Thyroid gland (tissue), 4 donors: Measurements from ENCODE around the gene SLC45A1. TPM values are rescaled to one million over a fixed set of nuclear protein-coding genes. Genes with fewer than 3 reads are reported as not detected.

ENCODE experiments used
- DNase-seq, 2 donors: peaks; one replicate each; pipeline ENCODE4 v3.0.0-alpha.2; 2019
- H3K27ac ChIP-seq, 3 donors: fragments of 200-600 bp; sonication (generic); 1 replicate in 2 of 3; 2 replicates in 1 of 3; pipeline ENCODE4 v1.5.1; 2016 to 2019; ENCODE audit warnings: mild to moderate bottlenecking in 1 of 3, moderate library complexity in 1 of 3
- H3K27me3 ChIP-seq: fragments of 200-600 bp; sonication (generic); one replicate; pipeline ENCODE4 v1.5.1; 2019
- H3K36me3 ChIP-seq, 2 donors: fragments of 200-600 bp; sonication (generic); one replicate each; pipeline ENCODE4 v1.5.1; 2016 to 2019
- H3K4me1 ChIP-seq, 2 donors: fragments of 200-600 bp; sonication (generic); one replicate each; pipeline ENCODE4 v1.5.1; 2017 to 2019
- H3K4me3 ChIP-seq, 3 donors: fragments of 200-600 bp; sonication (generic); replicated peaks in 1 of 3; 1 replicate in 2 of 3; 2 replicates in 1 of 3; pipeline ENCODE4 v1.5.1; 2016; ENCODE audit warnings: mild to moderate bottlenecking in 1 of 3
- H3K9me3 ChIP-seq: fragments of 200-600 bp; sonication (generic); one replicate; pipeline ENCODE4 v1.5.1; 2017
- CTCF ChIP-seq, 6 experiments: fragments of 200-600 bp in 3 of 6; fragments of 450-650 bp in 3 of 6; sonication (generic) in 3 of 6; IDR thresholded peaks; one replicate each; pipeline ENCODE4 v1.5.1; 2016 to 2019; ENCODE audit warnings: antibody characterized with exemption in 6 of 6, mild to moderate bottlenecking in 2 of 6, inconsistent platforms in 1 of 6, moderate library complexity in 1 of 6
- POLR2A ChIP-seq, 2 donors: fragments of 450-650 bp; IDR thresholded peaks; one replicate each; pipeline ENCODE4 v1.6.1; 2017; ENCODE audit warnings: antibody characterized with exemption in 2 of 2, mild to moderate bottlenecking in 2 of 2, moderate library complexity in 1 of 2
- WGBS, 2 donors: methylation state at CpG; one replicate each; pipeline ENCODE4 v1.1.5; 2017; 5-methylcytosine and 5-hydroxymethylcytosine counted together
- intact Hi-C: fragments of 100-400 bp; cut with DNase I; formaldehyde crosslinking; loops from one replicate; pipeline ENCODE4 v1.15.1; 2023
- total RNA-seq, 4 donors: library from RNA; depleted of rRNA; stranded (reverse); fragments of >200 nt; gene quantifications; one replicate each; pipeline ENCODE4 v1.2.3, GENCODE V29; 2016

SLC45A1 gene
- total RNA-seq, 4 donors from 2014 or later: 1.6 to 4.8 (median 3.0) TPM

DNA sequence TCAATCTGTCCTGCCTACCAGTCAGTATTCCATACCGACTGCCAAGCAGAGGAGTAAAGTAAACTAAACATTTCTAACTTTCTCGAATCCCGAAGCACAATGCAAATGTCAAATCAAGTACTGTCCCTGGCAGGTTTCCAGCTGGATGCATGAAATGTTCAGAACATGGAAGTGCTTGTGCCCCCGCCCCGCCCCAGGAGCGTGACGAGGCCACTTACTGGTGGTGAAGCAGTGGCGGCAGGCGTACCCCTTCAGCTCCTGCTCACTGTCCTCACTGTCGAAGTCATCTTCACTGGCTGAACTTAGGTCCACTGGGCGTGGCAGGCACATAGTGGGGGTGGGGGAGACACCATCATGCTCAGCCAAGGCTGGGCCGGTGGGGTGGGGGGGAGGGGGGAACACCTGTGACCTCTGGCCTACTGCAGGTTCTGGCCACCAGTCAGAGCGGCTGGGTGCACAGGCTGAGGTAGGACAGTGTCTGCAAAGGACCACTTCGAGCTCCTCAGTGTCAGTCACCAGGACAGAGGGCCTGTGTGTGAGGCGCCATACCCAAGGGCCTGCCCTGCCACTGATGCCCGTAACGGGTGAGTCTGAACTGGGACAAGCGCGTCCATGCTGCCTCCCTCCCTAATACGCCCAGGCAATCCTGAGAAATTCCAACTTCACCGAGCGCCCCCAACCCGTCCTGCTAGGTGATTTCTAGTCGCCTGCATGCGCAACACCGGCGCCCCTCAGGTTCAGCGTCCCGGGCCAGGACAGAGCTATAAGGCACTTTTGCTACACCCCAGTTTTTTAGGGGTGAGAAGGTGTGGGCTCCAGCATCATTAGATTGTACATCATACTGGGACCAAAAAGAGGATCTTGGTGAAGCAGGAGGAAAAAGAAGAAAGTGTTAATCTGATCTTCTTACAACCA lies 46.9 kb downstream of the SLC45A1 start:
- DNase-seq: peak; percentile 84 to 94
- H3K4me3 ChIP-seq: no peak overlapping the region
- H3K9me3 ChIP-seq: no peaks in the 10 kb centered on the region
- no peaks in the 10 kb centered on the region for H3K27me3 ChIP-seq
- peak overlapping the region; percentile 25 to 79 (median 63) for H3K27ac ChIP-seq
- TF ChIP-seq CTCF (IDR thresholded peaks at IDR 0.05): no peak
- no peak for TF ChIP-seq POLR2A (IDR thresholded peaks at IDR 0.05)
- 62 to 65% methylated on average over 22 to 23 of the region's 29 CpGs for WGBS, 2 donors
- peaks cover 51 to 60% of the 10 kb centered on the region in 2 donors for H3K4me1 ChIP-seq
- intact Hi-C loops: no loop called here
- peaks cover 33 to 37% of the 10 kb centered on the region in 2 donors for H3K36me3 ChIP-seq

DNA sequence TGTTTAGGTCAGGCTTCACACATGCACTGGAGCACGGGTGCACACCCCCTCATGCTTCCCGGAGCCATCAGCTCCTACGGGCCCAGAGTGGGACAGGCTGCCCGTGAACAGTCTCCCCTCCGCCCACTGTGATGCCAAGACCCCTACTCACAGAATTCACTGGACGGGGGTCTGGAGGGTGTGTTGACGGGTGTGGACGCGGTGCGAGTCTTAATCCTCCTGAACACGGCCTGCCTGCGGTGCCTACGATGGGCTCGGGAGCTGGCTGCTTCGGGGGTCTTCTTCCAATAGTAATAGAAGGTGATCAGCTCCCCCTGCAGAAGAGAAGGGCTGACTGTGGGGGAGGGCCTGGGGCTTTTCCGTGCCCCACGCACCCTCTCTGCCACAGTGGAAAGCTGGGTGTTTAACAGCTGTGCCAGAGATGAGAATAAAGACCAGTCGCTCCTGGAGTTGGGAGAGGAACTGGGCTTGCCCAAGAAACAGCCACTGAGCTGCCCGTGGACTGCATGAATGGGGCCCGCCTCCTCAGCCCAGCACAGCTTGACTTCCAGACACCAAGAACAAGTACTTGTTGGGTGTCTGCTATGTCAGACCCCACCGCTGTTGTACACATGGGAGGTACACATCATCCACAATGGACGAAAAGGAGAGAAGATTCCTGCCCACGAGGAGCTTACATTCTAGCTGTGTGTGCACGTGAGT lies 47.9 kb downstream of the SLC45A1 start:
- intact Hi-C loops: no loop called here

DNA sequence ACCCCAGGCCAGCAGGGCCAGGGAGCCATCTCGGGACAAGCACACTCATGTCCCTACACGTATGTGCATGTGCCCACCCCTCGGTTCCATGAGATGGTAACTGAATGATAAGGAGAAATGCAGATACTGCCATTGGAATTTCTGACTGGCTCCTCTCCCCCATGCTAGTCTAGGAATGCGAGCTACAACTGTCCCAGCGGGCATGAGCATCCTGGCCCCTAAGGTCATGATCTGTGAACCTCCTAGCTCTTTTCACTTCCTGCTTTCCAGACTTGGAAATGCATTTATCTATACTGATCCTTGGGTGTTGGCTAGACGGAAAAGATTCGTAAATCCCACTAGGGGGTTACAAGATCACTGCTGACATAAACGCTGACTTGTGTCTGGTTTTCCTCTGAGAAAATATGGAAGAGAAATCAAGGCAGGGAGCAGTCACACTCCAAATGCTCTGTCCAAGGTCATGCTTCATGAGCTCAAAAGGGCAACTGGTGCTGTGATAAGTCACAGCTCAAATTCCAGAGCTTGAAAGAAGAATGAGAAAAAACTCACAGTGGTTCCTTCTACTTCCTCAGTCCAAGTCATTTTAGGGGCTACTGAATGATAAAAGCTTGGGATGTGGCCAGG lies 49.8 kb downstream of the SLC45A1 start:
- H3K4me3 ChIP-seq: no peak overlapping the region
- no peaks in the 10 kb centered on the region for H3K27me3 ChIP-seq
- no peaks in the 10 kb centered on the region for H3K9me3 ChIP-seq
- H3K27ac ChIP-seq: peak overlapping the region; percentile 68 to 86 (median 82)
- peak in 1 of 2 donors; percentile 19 for DNase-seq
- peaks cover 79 to 89% of the 10 kb centered on the region in 2 donors for H3K4me1 ChIP-seq
- TF ChIP-seq POLR2A (IDR thresholded peaks at IDR 0.05): no peak
- TF ChIP-seq CTCF (IDR thresholded peaks at IDR 0.05): no peak
- peaks cover 5 to 9% of the 10 kb centered on the region in 2 donors for H3K36me3 ChIP-seq
- intact Hi-C loops: no loop called here
- WGBS, 2 donors: 70 to 83% methylated on average over 8 of the region's 8 CpGs

More for the DNA sequence above, 47.9 kb downstream of the SLC45A1 start:
- DNase-seq: peak in 1 of 2 donors; percentile 1
- WGBS, 2 donors: 90 to 92% methylated on average over 24 of the region's 24 CpGs
- peaks cover 24 to 28% of the 10 kb centered on the region in 2 donors for H3K36me3 ChIP-seq
- H3K4me1 ChIP-seq: peaks cover 61 to 70% of the 10 kb centered on the region in 2 donors
- TF ChIP-seq CTCF (IDR thresholded peaks at IDR 0.05): no peak
- no peak for TF ChIP-seq POLR2A (IDR thresholded peaks at IDR 0.05)
- no peak overlapping the region for H3K4me3 ChIP-seq
- H3K27me3 ChIP-seq: no peaks in the 10 kb centered on the region
- H3K9me3 ChIP-seq: no peaks in the 10 kb centered on the region
- H3K27ac ChIP-seq: peak overlapping the region in 2 of 3 donors; percentile 39 to 79

DNA sequence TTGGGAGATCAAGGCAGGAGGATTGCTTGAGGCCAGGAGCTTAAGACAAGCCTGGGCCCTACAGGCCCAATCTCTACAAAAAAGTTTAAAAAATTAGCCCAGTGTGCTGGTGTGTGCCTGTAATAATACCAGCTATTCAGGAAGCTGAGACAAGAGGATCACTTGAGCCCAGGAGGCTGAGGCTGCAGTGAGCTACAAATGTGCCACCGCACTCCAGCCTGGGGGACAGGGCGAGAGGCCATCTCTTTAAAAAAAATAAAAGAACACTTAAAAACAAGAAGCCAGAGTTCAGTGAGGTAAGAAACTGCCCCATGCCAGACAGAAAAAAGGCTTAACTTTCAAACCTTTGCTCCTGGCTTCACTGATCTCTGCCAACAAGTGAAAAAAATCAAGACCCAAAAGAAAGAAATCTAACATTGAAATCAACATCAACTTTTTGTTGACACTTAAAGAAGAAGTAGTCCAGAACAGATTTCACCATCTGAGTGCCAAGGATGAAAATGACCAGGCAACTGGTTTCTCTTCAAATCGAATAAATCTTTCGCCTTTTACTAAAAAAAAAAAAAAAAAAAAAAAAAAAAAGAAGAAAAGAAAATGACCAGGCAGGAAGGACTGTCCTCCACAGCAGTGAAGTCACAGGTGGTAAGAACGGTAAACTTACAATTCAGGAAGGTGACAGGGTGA lies 51.2 kb downstream of the SLC45A1 start:
- no peak overlapping the region for H3K4me3 ChIP-seq
- peaks cover 2% of the 10 kb centered on the region in 2 donors for H3K36me3 ChIP-seq
- WGBS, 2 donors: 30 to 37% methylated on average over 5 of the region's 5 CpGs
- H3K9me3 ChIP-seq: no peaks in the 10 kb centered on the region
- intact Hi-C loops: no loop called here
- peaks cover 84 to 93% of the 10 kb centered on the region in 2 donors for H3K4me1 ChIP-seq
- H3K27ac ChIP-seq: peak overlapping the region; percentile 68 to 86 (median 82)
- TF ChIP-seq CTCF (IDR thresholded peaks at IDR 0.05) (no peak), POLR2A (IDR thresholded peaks at IDR 0.05) (no peak)
- no peaks in the 10 kb centered on the region for H3K27me3 ChIP-seq
- DNase-seq: peak; percentile 87
